Sigmoid colon (tissue), 7 donors: ENCODE measurements around the gene SP2. TPM values are rescaled to one million over a fixed set of nuclear protein-coding genes. Genes with fewer than 3 reads are reported as not detected.
A peak's percentile ranks its signal among the peaks of the same experiment; 100 is the strongest.

ENCODE experiments used
- DNase-seq: peaks from one replicate; pipeline ENCODE4 v3.0.0-alpha.2; 2019
- H3K27ac ChIP-seq, 4 donors: fragments of 200-600 bp; sonication (generic); one replicate each; pipeline ENCODE4 v1.5.1; 2016 to 2019; ENCODE audit warnings: mild to moderate bottlenecking in 1 of 4
- H3K27me3 ChIP-seq, 3 donors: fragments of 200-600 bp; sonication (generic); one replicate each; pipeline ENCODE4 v1.5.1; 2019; ENCODE audit warnings: mild to moderate bottlenecking in 1 of 3
- H3K36me3 ChIP-seq, 4 donors: fragments of 200-600 bp; sonication (generic); one replicate each; pipeline ENCODE4 v1.5.1; 2016 to 2019
- H3K4me1 ChIP-seq, 4 donors: fragments of 200-600 bp; sonication (generic); one replicate each; pipeline ENCODE4 v1.5.1; 2017 to 2019
- H3K4me3 ChIP-seq, 4 donors: fragments of 200-600 bp; sonication (generic); one replicate each; pipeline ENCODE4 v1.5.1; 2017 to 2019; ENCODE audit warnings: mild to moderate bottlenecking in 2 of 4, moderate library complexity in 1 of 4
- H3K9me3 ChIP-seq, 4 donors: fragments of 200-600 bp in 3 of 4; sonication (generic) in 3 of 4; one replicate each; pipeline versions ENCODE4 v1.5.1 to v1.6.1; 2013 to 2019
- EP300 ChIP-seq, 4 donors: sonication (generic); formaldehyde crosslinking; IDR thresholded peaks; one replicate each; pipeline ENCODE4 v1.6.1; 2017; ENCODE audit warnings: antibody characterized with exemption in 4 of 4
- POLR2A ChIP-seq, 2 donors: fragments of 450-650 bp; IDR thresholded peaks; one replicate each; pipeline ENCODE4 v1.6.1; 2016; ENCODE audit warnings: antibody characterized with exemption in 2 of 2, mild to moderate bottlenecking in 2 of 2, moderate library complexity in 2 of 2
- POLR2AphosphoS5 ChIP-seq, 4 donors: sonication (generic); formaldehyde crosslinking; IDR thresholded peaks; one replicate each; pipeline ENCODE4 v1.6.1; 2017; ENCODE audit warnings: antibody characterized with exemption in 4 of 4
- WGBS, 2 donors: extraction: QIAGEN DNeasy Blood & Tissue Kit; methylation state at CpG; one replicate each; pipeline ENCODE4 v1.1.7; 2013; 5-methylcytosine and 5-hydroxymethylcytosine counted together
- intact Hi-C: fragments of 100-400 bp; cut with DNase I; formaldehyde crosslinking; loops from one replicate; pipeline ENCODE4 v1.15.1; 2023
- polyA plus RNA-seq, 3 donors: library from polyadenylated mRNA; stranded (reverse); fragments of 200-250 nt; gene quantifications; one replicate each; pipeline ENCODE4 v1.2.3, GENCODE V29; 2013
- total RNA-seq, 4 donors: library from RNA; depleted of rRNA; stranded (reverse); fragments of >200 nt; gene quantifications; one replicate each; pipeline ENCODE4 v1.1.0, GENCODE V29; 2016
- TF ChIP-seq, protein P1 (sequence below), 4 experiments: fragments of 450-650 bp in 3 of 4; fragments of 200-600 bp in 1 of 4; IDR thresholded peaks; one replicate each; pipeline ENCODE4 v1.5.1; 2016 to 2019; ENCODE audit warnings: antibody characterized with exemption in 4 of 4, mild to moderate bottlenecking in 3 of 4, moderate library complexity in 2 of 4
- donor health status: healthy with polysubstance abuse.
- donor health status: Bipolar disorder and iron deficiency.
- donor health status: healthy.

Gene SP2
- total RNA-seq (1 to 10 TPM; 3.0 to 8.3 (median 5.6) TPM), polyA plus RNA-seq (10 to 100 TPM; 13.8 to 19.2 (median 18.0) TPM)

- H3K27me3 ChIP-seq, result no peaks in the 10 kb centered on the region
- H3K9me3 ChIP-seq, result no peaks in the 10 kb centered on the region
- TF ChIP-seq POLR2AphosphoS5 (IDR thresholded peaks at IDR 0.05), result peak; percentile 73 to 96 (median 87)
- peak; percentile 69 to 70 for TF ChIP-seq POLR2A (IDR thresholded peaks at IDR 0.05)
- TF ChIP-seq, protein P1, sequence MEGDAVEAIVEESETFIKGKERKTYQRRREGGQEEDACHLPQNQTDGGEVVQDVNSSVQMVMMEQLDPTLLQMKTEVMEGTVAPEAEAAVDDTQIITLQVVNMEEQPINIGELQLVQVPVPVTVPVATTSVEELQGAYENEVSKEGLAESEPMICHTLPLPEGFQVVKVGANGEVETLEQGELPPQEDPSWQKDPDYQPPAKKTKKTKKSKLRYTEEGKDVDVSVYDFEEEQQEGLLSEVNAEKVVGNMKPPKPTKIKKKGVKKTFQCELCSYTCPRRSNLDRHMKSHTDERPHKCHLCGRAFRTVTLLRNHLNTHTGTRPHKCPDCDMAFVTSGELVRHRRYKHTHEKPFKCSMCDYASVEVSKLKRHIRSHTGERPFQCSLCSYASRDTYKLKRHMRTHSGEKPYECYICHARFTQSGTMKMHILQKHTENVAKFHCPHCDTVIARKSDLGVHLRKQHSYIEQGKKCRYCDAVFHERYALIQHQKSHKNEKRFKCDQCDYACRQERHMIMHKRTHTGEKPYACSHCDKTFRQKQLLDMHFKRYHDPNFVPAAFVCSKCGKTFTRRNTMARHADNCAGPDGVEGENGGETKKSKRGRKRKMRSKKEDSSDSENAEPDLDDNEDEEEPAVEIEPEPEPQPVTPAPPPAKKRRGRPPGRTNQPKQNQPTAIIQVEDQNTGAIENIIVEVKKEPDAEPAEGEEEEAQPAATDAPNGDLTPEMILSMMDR (IDR thresholded peaks at IDR 0.05), result no peak
- H3K36me3 ChIP-seq, result no peaks in the 10 kb centered on the region
- peak within 1 kb of the TSS; percentile 98 to 99 (median 98) for H3K27ac ChIP-seq
- WGBS, 2 donors, result 0 to 1% methylated on average over 70 of the region's 70 CpGs
- H3K4me3 ChIP-seq, result peak within 1 kb of the TSS; percentile 76 to 93 (median 86)
- intact Hi-C loops, result loop anchor here (1.0 to 5.0 kb wide), 3 partner anchors 45 to 126 kb away; partner anchors contain the start of genes CDK5RAP3 and PNPO
- H3K4me1 ChIP-seq, result peaks cover 0 to 33% (median 25%) of the 10 kb centered on the region in 4 donors
- DNase-seq, result peak; percentile 100
Observed at GRCh38 chr17:47895856-47896671, at the start of gene SP2. Gene SP2, plus strand, starts transcription at chr17:47896236. Its CDS starts 51 bp downstream, at chr17:47896287.

DNA sequence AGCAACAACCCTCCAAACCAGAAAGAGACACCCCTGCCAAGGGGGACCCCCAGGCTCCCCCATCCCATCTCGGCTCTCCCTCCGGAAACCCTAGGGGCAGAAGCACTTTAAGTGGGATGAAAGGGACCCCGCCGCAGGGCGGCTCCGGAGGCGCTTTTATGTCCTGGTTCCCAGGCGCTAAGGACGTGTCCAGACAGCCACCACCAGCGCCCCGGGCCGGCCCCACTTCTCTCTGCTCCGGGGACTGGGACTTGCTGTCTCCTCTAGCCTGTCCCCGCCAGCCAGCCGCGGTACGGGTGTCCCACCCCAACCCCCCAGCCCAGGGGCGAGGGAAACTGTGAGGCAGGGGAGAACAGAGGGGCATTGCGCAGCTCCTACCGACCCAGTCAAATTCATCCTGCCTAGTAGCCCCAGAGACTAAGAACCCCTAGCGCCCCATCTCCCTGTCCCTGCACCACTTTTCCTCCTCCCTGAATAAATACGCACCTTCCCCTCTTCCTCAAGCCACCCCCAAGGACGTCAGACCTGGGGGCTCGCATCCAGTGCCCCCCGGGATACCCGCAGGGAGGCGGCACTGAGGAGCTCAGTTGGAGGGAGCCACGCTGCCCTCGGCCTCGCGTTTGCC lies 49.2 kb upstream of the SP2 start:
- intact Hi-C loops, result loop anchor here (10.0 kb wide), 1 partner anchor 288 kb away; no protein-coding TSS in a partner anchor
- TF ChIP-seq EP300 (IDR thresholded peaks at IDR 0.05), result no peak
- TF ChIP-seq POLR2A (IDR thresholded peaks at IDR 0.05), result no peak
- no peak for TF ChIP-seq POLR2AphosphoS5 (IDR thresholded peaks at IDR 0.05)
- TF ChIP-seq, protein P1 (IDR thresholded peaks at IDR 0.05), result no peak
- H3K9me3 ChIP-seq, result no peaks in the 10 kb centered on the region
- no peak for DNase-seq
- 33 to 76% methylated on average over 31 of the region's 31 CpGs for WGBS, 2 donors
- no peak overlapping the region for H3K4me3 ChIP-seq
- peaks cover 0 to 25% (median 22%) of the 10 kb centered on the region in 4 donors for H3K4me1 ChIP-seq
- no peak overlapping the region for H3K27ac ChIP-seq
- H3K36me3 ChIP-seq, result no peaks in the 10 kb centered on the region
- H3K27me3 ChIP-seq, result peaks cover 42 to 70% (median 66%) of the 10 kb centered on the region in 3 donors

GRCh38 chr17:47847341-47848197 lies 48.5 kb upstream of the SP2 start:
- Histone ChIP-seq H3K36me3 (no peaks in the 10 kb centered on the region), H3K27ac (no peak overlapping the region), H3K27me3 (peaks cover 48 to 77% (median 74%) of the 10 kb centered on the region in 3 donors), H3K4me1 (peaks cover 0 to 28% (median 23%) of the 10 kb centered on the region in 4 donors), H3K4me3 (no peak overlapping the region), H3K9me3 (no peaks in the 10 kb centered on the region)
- intact Hi-C loops, result loop anchor here (10.0 kb wide), 1 partner anchor 287 kb away; no protein-coding TSS in a partner anchor
- DNase-seq, result no peak
- 44 to 77% methylated on average over 71 of the region's 71 CpGs for WGBS, 2 donors
- TF ChIP-seq EP300 (IDR thresholded peaks at IDR 0.05), result no peak
- no peak for TF ChIP-seq POLR2AphosphoS5 (IDR thresholded peaks at IDR 0.05)
- TF ChIP-seq, protein P1 (IDR thresholded peaks at IDR 0.05), result no peak
- no peak for TF ChIP-seq POLR2A (IDR thresholded peaks at IDR 0.05)

GRCh38 chr17:47848198-47848513 lies 47.9 kb upstream of the SP2 start:
- H3K4me3 ChIP-seq, result no peak overlapping the region
- peaks cover 51 to 83% (median 80%) of the 10 kb centered on the region in 3 donors for H3K27me3 ChIP-seq
- no peaks in the 10 kb centered on the region for H3K9me3 ChIP-seq
- H3K27ac ChIP-seq, result no peak overlapping the region
- H3K36me3 ChIP-seq, result no peaks in the 10 kb centered on the region
- WGBS, 2 donors, result 66 to 86% methylated on average over 23 of the region's 23 CpGs
- TF ChIP-seq, protein P1 (IDR thresholded peaks at IDR 0.05), result no peak
- TF ChIP-seq EP300 (IDR thresholded peaks at IDR 0.05), result no peak
- TF ChIP-seq POLR2A (IDR thresholded peaks at IDR 0.05), result no peak
- intact Hi-C loops, result loop anchor here (10.0 kb wide), 1 partner anchor 287 kb away; no protein-coding TSS in a partner anchor
- no peak for DNase-seq
- peaks cover 0 to 28% (median 21%) of the 10 kb centered on the region in 4 donors for H3K4me1 ChIP-seq
